ENCODE results near the gene HOXD11.

GRCh38 chr2:176122052-176122682, 15.1 kb downstream of the HOXD11 start:
- TF ChIP-seq, protein P1, sequence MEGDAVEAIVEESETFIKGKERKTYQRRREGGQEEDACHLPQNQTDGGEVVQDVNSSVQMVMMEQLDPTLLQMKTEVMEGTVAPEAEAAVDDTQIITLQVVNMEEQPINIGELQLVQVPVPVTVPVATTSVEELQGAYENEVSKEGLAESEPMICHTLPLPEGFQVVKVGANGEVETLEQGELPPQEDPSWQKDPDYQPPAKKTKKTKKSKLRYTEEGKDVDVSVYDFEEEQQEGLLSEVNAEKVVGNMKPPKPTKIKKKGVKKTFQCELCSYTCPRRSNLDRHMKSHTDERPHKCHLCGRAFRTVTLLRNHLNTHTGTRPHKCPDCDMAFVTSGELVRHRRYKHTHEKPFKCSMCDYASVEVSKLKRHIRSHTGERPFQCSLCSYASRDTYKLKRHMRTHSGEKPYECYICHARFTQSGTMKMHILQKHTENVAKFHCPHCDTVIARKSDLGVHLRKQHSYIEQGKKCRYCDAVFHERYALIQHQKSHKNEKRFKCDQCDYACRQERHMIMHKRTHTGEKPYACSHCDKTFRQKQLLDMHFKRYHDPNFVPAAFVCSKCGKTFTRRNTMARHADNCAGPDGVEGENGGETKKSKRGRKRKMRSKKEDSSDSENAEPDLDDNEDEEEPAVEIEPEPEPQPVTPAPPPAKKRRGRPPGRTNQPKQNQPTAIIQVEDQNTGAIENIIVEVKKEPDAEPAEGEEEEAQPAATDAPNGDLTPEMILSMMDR (IDR thresholded peaks at IDR 0.05), result no peak
- no peak for TF ChIP-seq POLR2A (IDR thresholded peaks at IDR 0.05)
